Subcutaneous adipose tissue (tissue), 4 donors: ENCODE measurements around the gene ANKRD13D. TPM values are rescaled to one million over a fixed set of nuclear protein-coding genes. Genes with fewer than 3 reads are reported as not detected.

ENCODE experiments used
- total RNA-seq, 4 donors: library from RNA; depleted of rRNA; stranded (reverse); fragments of >200 nt; gene quantifications; one replicate each; pipeline ENCODE4 v1.1.0, GENCODE V29; 2016
- TF ChIP-seq, protein P1 (sequence below): fragments of 450-650 bp; IDR thresholded peaks from one replicate; pipeline ENCODE4 v1.5.1; 2016; ENCODE audit warnings: low read depth, mild to moderate bottlenecking, control low read depth, antibody characterized with exemption, moderate library complexity

Gene ANKRD13D
- total RNA-seq, 4 donors from 2014 or later: 12.4 to 43.7 (median 31.4) TPM

DNA sequence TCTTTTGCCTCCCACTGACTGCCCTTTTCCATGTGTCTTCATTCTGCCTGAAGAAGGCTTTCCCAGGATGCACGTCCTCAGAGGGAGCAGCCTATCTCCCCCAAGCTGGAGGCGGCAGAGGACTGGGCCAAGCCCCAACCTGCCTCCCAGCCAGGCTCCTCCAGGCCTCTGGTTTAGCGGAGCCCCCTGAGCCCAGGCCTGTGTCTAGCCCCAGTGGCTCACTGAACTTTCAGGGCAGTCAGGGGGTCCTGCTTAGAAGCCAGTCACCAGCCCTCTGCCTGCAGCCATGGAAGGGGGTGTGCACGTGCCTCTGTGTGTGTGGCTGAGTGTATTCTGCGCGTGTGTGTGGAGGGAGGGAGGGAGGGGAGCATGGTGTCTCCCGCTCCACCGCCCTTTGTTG is 33.2 kb upstream of the ANKRD13D start:
- TF ChIP-seq, protein P1, sequence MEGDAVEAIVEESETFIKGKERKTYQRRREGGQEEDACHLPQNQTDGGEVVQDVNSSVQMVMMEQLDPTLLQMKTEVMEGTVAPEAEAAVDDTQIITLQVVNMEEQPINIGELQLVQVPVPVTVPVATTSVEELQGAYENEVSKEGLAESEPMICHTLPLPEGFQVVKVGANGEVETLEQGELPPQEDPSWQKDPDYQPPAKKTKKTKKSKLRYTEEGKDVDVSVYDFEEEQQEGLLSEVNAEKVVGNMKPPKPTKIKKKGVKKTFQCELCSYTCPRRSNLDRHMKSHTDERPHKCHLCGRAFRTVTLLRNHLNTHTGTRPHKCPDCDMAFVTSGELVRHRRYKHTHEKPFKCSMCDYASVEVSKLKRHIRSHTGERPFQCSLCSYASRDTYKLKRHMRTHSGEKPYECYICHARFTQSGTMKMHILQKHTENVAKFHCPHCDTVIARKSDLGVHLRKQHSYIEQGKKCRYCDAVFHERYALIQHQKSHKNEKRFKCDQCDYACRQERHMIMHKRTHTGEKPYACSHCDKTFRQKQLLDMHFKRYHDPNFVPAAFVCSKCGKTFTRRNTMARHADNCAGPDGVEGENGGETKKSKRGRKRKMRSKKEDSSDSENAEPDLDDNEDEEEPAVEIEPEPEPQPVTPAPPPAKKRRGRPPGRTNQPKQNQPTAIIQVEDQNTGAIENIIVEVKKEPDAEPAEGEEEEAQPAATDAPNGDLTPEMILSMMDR: no peak

DNA sequence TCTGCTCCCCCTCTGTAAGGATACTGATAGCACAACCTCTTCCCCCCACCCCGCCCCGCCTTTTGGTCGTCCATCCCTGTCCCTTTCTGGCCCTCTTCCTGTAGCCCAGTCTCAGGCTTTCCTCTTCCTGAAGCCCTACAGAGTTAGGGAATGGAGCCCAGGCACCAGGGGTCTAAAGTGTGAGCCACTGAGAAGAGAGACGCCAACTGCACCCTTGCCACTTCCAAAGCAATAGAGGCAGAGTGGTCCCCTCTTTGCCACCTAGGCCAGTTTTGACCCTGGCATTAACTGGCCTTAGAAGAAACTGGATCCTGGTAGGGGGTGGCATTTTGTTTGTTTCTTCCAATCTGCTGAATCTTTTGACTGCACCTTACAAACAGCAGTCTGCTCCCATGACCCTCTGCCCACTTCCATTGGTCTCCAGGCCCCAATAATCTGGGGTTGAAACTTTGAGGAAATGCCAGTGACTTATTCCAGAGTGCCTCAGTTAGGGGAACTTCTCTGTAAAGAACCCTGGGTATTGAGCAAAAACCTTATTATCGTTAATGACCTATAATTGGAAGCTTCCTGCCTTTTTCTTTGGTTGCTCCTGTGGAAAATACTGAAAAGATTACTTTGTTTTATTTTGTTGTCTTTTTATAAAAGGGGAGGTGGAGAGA is 32.5 kb upstream of the ANKRD13D start:
- TF ChIP-seq, protein P1: no peak

DNA sequence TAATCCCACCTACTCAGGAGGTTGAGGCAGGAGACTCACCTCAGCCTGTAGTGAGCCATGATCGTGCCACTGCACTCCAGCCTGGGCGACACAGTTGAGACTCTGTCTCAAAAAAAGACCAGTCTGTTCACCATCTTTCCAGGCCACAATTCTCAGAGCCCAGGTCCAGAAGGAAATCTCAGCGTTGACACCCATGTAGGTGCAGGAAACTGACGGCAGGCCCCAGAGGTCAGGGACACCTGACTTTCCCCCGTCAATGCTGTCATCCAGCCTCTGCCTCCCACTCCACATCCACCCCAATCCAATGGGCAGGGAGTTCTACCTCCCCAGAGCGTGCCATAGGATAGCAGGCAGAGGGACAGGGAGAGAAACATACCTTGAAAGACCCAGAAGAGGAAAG is 28.7 kb upstream of the ANKRD13D start:
- TF ChIP-seq, protein P1: no peak

DNA sequence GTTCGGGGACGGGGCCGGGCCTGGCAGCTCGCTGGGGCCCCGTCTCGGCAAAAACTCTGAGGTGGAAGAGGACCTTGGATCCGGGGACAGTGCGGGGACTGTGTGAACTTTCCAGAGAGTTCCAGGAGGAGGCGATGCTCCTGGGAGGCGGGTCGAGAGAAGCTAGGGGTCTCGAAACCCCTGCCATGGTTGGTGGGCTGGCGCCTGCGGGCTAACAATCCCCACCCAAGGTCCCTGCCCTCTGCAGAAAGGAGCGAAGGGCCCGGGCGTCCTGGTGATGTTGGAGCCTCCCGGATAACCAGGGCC is 27.5 kb upstream of the ANKRD13D start:
- TF ChIP-seq, protein P1: no peak

DNA sequence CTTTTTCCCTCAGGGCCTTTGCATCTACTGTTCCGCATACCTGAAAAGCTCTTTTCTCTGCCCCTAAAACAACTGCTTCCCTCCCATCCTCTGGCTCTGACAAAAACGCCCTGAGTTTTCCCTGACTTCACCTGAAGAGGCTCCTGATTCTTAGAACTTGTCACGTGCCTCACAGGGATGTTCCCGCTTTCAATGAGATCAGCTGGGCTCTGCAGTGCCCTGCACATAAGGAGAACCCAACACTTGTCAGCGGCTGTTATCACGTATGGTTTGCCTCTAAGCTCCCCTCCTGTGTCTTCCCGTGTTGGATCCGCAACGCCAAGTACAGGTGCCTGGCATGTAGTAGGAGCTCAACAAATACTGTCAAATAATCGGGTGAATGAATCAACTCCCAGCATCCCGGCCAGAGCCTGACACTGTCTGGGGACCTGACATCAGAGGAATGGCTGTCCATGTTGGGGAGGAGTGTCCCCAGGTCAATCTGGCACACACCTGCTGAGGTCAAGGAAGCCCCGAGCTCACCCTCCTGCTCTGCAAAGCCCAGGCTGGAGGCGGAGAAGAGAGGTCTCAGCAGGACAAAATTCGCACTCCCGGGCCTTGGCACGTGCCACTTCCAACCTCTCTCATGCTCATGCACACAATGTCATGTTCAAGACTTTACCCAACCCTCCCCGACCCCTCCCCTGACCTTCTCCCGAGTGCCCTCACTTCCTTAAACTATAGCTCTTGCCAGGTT is 27.0 kb upstream of the ANKRD13D start:
- TF ChIP-seq, protein P1: no peak

DNA sequence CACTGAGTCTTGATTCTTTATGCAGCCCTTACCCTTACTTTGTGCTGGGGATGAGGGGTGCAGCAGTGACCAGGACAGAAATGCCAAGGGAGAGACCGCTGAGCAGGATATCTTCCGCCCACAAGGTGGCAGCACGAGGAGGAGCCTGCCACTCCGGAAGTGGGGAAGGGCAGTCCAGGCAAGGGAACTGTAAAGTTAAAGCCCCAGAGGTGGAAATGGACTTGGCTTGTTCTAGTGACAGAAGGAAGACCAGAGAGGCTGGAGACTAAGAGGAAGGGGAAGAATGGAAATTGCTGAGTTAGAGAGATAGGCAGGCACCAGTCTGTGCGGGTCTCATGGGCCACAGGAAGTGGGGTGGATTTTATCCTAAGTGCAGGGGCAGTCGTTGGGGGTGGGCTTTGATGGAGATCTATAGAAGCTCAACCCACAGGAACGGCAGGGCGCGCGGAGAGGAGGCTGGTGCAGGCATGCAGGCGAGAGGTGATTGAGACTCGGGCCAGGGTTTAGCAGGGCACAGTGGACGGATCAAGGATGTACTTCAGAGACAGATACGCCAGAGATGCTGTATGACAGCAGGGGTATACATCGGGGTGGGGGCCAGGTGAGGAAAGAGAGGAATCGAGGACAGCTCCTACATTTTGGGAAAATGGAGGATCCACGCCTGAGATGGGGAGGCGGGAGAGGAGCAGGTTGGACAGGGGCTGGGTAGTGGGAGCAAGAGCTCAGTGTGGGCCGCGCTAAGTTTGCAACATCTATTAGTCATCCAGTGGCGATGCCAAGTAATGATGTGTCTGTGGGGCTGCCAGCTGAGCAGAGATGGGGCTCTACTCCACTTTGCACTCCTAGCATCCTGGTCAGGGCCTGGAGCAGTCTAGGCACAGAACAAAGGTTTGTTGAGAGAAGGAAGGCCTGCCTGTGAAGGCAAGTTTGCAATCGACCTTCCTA is 26.1 kb upstream of the ANKRD13D start:
- TF ChIP-seq, protein P1: no peak

DNA sequence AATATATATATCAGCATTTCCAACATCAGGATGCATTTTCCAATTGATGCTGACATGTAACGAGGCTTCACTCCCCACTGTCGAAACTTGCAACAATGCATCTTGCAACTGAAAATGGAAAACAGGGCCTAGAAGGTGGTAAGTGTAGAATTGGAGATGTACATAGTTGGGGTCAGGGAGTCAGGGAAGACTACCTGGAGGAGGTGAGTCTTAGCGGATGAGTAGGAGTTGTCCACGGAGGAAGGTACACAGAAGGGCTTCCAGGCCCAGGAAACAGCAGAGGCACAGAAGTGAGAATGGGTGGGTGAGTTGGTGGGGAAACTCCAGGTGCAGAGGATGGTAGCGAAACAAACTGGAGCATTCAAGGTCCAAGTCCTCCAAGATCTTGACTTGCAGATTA is 24.8 kb upstream of the ANKRD13D start:
- TF ChIP-seq, protein P1: no peak
